BE2C (cell line): ENCODE data around the gene CPXM1.

ENCODE experiments used
- DNase-seq: peaks from one replicate; pipeline ENCODE4 v3.0.0-alpha.2; 2020
- H3K27me3 ChIP-seq: fragments of 250-450 bp; sonication (Bioruptor Pico); 2 replicates; pipeline ENCODE4 v1.5.1; 2020; ENCODE audit warnings: mild to moderate bottlenecking
- H3K36me3 ChIP-seq: fragments of 250-450 bp; sonication (Bioruptor Pico); 2 replicates; pipeline ENCODE4 v1.5.1; 2020; ENCODE audit warnings: mild to moderate bottlenecking
- H3K4me1 ChIP-seq: fragments of 250-450 bp; sonication (Bioruptor Pico); 2 replicates; pipeline ENCODE4 v1.5.1; 2020
- H3K4me3 ChIP-seq: 2 replicates; pipeline ENCODE4 v1.5.1; 2011; ENCODE audit warnings: low read depth, low read length
- H3K9me3 ChIP-seq: fragments of 250-450 bp; sonication (Bioruptor Pico); 2 replicates; pipeline ENCODE4 v1.5.1; 2020
- TF ChIP-seq, protein P1 (sequence below): IDR thresholded peaks from 2 replicates; pipeline ENCODE4 v1.5.1; 2012; ENCODE audit warnings: mild to moderate bottlenecking, low read depth, low read length

CPXM1 gene

DNA sequence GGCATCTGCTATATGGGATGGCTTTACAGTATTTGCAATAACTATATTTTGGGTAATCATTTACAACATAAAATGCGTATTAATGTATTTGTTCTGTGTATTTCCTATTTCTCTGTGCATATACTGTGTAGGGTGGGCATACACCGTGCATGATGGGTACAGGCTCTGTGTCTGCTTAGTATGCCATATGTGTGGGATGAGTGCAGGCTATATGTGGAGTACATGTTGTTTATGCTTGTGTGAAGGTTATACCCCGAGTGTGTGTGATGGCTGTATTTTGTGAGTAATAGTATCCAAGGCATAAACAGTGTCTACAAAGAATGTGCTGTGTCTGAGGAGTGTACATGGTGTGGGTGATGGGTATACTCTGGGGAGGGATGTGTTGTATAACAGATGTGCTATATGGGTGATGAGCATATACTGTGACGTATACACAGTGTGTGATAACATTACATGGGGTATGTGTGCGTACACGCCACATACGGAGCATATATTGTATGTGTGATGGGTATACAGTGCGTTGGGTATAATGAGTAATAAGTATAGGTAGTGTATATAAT, 52.7 kb downstream of the CPXM1 start:
- TF ChIP-seq, protein P1, sequence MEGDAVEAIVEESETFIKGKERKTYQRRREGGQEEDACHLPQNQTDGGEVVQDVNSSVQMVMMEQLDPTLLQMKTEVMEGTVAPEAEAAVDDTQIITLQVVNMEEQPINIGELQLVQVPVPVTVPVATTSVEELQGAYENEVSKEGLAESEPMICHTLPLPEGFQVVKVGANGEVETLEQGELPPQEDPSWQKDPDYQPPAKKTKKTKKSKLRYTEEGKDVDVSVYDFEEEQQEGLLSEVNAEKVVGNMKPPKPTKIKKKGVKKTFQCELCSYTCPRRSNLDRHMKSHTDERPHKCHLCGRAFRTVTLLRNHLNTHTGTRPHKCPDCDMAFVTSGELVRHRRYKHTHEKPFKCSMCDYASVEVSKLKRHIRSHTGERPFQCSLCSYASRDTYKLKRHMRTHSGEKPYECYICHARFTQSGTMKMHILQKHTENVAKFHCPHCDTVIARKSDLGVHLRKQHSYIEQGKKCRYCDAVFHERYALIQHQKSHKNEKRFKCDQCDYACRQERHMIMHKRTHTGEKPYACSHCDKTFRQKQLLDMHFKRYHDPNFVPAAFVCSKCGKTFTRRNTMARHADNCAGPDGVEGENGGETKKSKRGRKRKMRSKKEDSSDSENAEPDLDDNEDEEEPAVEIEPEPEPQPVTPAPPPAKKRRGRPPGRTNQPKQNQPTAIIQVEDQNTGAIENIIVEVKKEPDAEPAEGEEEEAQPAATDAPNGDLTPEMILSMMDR = no peak
- H3K36me3 ChIP-seq = no peaks in the 10 kb centered on the region
- no peaks in the 10 kb centered on the region for H3K4me1 ChIP-seq
- H3K9me3 ChIP-seq = no peaks in the 10 kb centered on the region
- H3K4me3 ChIP-seq = no peak overlapping the region
- DNase-seq = no peak
- H3K27me3 ChIP-seq = no peaks in the 10 kb centered on the region; the same call in 1 of the 2 replicates

DNA sequence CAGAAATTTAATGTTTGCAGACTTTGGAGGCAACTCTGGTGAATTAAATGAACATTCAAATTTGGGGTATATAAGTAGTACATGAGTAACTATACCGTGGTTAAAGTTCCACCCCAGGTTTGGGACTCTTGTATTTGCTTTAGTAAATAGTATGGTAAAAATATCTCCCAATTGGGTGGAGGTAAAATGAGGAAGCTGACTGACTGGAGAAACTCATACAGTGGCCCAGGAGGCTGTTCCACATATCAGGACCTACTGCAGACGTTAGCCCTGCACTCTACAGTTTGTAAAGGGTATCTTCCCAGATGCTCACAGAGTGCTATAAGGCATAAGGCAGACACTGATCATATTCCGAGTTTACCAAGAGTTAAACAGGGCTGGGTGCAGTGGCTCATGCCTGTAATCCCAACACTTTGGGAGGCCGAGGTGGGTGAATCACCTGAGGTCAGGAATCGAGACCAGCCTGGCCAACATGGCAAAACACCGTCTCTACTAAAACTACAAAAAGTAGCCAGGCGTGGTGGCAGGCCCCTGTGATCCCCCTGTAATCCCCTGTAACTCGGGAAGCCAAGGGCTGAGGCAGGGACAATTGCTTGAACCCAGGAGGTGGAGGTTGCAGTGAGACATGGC, 53.7 kb downstream of the CPXM1 start:
- Histone ChIP-seq H3K27me3 (no peaks in the 10 kb centered on the region; the same call in 1 of the 2 replicates), H3K4me1 (no peaks in the 10 kb centered on the region), H3K36me3 (no peaks in the 10 kb centered on the region), H3K4me3 (no peak overlapping the region), H3K9me3 (no peaks in the 10 kb centered on the region)
- no peak for DNase-seq
- TF ChIP-seq, protein P1 = no peak

DNA sequence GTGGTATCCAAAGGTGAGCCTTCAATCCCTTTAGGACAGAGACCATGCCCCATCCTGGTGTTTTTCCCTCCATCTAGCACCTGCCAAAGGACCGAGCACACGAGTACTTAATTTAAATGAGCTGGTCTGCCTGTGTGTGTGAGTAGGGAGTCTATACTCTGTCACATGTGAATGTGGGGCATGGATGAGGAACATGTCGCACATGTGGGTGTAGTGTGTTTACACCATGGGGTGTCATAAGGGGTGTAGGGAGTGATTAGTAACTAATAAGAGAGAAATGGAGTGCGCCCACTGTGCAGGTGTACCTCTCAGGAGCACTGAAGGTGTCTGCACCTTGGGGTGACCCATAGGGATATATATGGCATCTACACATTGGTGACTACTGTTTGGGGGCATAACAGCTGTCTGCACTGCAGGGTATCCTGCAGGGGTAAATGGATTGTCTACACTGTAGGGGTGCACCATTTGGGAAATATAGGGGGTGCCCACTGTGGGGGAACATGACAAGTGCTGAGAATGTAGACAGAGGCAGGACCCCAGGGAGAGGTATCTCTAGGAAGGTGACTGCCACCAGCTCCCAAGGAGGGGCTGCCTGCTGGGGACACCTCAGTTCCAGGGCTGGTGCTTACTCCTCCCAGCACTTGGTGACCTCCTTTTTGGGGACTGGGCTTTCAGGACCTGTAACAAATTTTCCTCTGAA, 54.3 kb downstream of the CPXM1 start:
- H3K36me3 ChIP-seq = no peaks in the 10 kb centered on the region
- TF ChIP-seq, protein P1 = no peak

DNA sequence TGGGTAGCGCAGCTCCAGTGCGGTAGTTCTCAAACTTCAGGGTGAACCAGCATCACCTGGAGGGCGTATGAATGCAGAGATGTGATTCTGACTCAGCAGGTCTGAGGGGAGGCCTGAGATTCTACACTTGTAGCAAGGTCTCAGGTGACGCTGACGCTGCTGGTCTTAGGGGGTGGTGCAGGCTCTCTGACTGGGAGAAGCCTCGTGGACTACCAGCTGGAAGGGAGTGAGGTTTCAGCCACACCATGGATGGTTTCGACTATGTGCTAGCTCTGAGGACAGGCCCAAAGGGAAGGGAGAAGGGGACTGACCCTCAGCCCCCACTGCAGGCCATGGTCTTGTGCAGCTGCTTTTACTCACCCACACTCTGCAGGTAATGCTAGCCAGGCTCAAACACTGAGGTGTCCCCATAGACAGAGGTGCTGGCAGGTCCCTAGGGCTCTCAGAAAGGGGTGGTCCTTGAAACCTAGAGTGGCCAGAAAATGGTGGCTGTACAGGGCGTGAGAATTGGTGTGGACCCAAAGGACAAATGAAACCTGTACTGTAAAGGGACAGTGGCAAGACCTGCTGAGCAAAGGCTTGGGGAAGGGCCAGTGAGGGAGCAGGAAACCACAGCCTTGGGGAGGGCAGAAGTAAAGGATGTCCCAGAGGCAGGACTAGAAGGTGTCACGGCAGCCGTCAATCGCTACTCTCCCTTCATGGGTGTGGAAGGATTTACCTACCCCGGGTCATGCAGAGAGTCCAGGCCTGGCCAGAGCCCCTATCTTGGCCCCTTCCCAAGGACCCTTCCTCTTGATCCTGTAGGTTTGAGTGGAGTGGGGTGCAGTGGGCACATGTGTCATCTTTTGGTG, 55.1 kb downstream of the CPXM1 start:
- Histone ChIP-seq H3K36me3 (no peaks in the 10 kb centered on the region), H3K4me3 (no peak overlapping the region), H3K27me3 (no peaks in the 10 kb centered on the region; the same call in 1 of the 2 replicates), H3K9me3 (no peaks in the 10 kb centered on the region), H3K4me1 (no peaks in the 10 kb centered on the region)
- TF ChIP-seq, protein P1 = no peak
- DNase-seq = no peak

More for the DNA sequence above, 54.3 kb downstream of the CPXM1 start:
- no peak overlapping the region for H3K4me3 ChIP-seq
- DNase-seq = no peak
- H3K4me1 ChIP-seq = no peaks in the 10 kb centered on the region
- H3K9me3 ChIP-seq = no peaks in the 10 kb centered on the region
- no peaks in the 10 kb centered on the region; the same call in 1 of the 2 replicates for H3K27me3 ChIP-seq
